ENCODE data around the gene MET. TPM values are rescaled to one million over a fixed set of nuclear protein-coding genes. Genes with fewer than 3 reads are reported as not detected.

The MET gene
- total and polyA plus RNA-seq, 10 of the 15 experiments (the other 5 are each of a cell fraction or from before 2014, with no cell fraction given), result 0.01 to 0.21 TPM; not detected in 8

DNA sequence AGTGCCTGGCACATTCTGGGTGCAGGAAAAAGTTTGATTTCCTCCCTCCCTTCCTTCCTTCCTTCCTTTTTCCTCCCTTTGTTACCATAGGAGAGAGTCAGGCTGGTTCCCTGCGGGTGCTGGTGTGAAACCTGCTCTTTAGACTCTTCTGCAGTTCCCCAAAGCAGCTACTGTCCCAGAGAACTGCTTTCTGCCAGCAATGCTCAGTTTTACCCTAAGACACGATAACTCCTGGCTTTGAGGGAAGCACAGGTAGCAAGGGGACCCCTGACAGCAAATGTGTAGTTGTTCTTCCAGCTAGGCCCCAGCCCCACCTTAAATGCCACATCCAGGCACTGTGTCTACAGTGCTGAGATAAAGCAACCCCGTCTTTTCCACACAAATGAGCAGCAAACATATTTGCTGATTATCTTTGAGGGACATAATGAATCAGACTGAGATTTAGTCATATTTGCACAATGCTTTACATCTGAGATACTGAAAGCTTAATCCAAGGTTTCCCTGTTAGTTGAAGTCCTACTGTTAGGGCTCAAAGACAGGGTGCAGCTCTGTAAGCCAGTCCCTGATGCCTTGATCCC lies 55.5 kb downstream of the MET start (continued):
- TF ChIP-seq, protein P1, sequence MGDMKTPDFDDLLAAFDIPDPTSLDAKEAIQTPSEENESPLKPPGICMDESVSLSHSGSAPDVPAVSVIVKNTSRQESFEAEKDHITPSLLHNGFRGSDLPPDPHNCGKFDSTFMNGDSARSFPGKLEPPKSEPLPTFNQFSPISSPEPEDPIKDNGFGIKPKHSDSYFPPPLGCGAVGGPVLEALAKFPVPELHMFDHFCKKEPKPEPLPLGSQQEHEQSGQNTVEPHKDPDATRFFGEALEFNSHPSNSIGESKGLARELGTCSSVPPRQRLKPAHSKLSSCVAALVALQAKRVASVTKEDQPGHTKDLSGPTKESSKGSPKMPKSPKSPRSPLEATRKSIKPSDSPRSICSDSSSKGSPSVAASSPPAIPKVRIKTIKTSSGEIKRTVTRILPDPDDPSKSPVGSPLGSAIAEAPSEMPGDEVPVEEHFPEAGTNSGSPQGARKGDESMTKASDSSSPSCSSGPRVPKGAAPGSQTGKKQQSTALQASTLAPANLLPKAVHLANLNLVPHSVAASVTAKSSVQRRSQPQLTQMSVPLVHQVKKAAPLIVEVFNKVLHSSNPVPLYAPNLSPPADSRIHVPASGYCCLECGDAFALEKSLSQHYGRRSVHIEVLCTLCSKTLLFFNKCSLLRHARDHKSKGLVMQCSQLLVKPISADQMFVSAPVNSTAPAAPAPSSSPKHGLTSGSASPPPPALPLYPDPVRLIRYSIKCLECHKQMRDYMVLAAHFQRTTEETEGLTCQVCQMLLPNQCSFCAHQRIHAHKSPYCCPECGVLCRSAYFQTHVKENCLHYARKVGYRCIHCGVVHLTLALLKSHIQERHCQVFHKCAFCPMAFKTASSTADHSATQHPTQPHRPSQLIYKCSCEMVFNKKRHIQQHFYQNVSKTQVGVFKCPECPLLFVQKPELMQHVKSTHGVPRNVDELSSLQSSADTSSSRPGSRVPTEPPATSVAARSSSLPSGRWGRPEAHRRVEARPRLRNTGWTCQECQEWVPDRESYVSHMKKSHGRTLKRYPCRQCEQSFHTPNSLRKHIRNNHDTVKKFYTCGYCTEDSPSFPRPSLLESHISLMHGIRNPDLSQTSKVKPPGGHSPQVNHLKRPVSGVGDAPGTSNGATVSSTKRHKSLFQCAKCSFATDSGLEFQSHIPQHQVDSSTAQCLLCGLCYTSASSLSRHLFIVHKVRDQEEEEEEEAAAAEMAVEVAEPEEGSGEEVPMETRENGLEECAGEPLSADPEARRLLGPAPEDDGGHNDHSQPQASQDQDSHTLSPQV (IDR thresholded peaks at IDR 0.05), result no peak
- TF ChIP-seq STAT1 (conservative IDR thresholded peaks at IDR 0.05), result no peak
- no peak for TF ChIP-seq MTA3 (IDR thresholded peaks at IDR 0.05; ENCODE audit: borderline replicate concordance, low read length)
- TF ChIP-seq MTA2 (IDR thresholded peaks at IDR 0.05; ENCODE audit: low read depth), result no peak
- TF ChIP-seq ATF7 (IDR thresholded peaks at IDR 0.05; ENCODE audit: low read depth), result no peak

DNA sequence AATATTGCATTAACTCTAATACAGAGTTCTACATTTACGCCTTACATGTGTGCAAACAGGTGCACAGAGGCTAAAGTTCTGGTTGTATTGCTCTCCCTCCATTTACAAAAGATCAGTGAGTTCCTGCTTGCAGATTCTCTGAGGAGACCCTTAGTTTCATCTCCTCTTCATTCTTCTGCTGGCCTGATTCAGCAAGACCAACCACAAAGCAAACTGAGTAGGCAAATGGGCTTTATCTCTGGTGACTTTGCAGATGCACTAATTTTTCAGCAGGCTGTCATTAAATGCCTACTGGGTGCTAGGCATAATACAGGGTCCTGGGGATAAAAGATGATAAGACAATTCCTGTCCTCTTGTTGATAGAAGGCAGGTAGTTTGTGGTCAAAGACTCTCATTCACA lies 56.4 kb downstream of the MET start:
- no peaks in the 10 kb centered on the region for H4K20me1 ChIP-seq (ENCODE audit: control insufficient read depth, insufficient read depth)
- no peak for TF ChIP-seq ASH2L (IDR thresholded peaks at IDR 0.05; ENCODE audit: borderline replicate concordance, low read depth)
- TF ChIP-seq, protein P2, sequence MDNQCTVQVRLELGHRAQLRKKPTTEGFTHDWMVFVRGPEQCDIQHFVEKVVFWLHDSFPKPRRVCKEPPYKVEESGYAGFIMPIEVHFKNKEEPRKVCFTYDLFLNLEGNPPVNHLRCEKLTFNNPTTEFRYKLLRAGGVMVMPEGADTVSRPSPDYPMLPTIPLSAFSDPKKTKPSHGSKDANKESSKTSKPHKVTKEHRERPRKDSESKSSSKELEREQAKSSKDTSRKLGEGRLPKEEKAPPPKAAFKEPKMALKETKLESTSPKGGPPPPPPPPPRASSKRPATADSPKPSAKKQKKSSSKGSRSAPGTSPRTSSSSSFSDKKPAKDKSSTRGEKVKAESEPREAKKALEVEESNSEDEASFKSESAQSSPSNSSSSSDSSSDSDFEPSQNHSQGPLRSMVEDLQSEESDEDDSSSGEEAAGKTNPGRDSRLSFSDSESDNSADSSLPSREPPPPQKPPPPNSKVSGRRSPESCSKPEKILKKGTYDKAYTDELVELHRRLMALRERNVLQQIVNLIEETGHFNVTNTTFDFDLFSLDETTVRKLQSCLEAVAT (IDR thresholded peaks at IDR 0.05), result no peak
- no peak for TF ChIP-seq LARP7 (IDR thresholded peaks at IDR 0.05)
- no peak for TF ChIP-seq GATAD2B (conservative IDR thresholded peaks at IDR 0.05; ENCODE audit: low read depth)
- TF ChIP-seq, protein P3, sequence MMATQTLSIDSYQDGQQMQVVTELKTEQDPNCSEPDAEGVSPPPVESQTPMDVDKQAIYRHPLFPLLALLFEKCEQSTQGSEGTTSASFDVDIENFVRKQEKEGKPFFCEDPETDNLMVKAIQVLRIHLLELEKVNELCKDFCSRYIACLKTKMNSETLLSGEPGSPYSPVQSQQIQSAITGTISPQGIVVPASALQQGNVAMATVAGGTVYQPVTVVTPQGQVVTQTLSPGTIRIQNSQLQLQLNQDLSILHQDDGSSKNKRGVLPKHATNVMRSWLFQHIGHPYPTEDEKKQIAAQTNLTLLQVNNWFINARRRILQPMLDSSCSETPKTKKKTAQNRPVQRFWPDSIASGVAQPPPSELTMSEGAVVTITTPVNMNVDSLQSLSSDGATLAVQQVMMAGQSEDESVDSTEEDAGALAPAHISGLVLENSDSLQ (IDR thresholded peaks at IDR 0.05), result no peak
- TF ChIP-seq ETV6 (conservative IDR thresholded peaks at IDR 0.05 in 1 of 2, IDR thresholded peaks at IDR 0.05 in 1 of 2; ENCODE audit: borderline replicate concordance in 1 of 2, low read depth in 1 of 2), result no peak
- no peak for TF ChIP-seq MYC (IDR thresholded peaks at IDR 0.05; ENCODE audit: insufficient read depth, insufficient read length, insufficient replicate concordance, low read length, severe bottlenecking)

More for the DNA sequence above, 56.4 kb downstream of the MET start:
- in situ Hi-C loops (cut with MboI) (no loop called here), intact Hi-C loops (cut with micrococcal nuclease; ENCODE audit: unreplicated experiment) (no loop called here)
- BruUV-seq (replicated peaks), result no TSS peak
- Histone ChIP-seq H3K9ac (ENCODE audit: control insufficient read depth, insufficient read depth, low read length) (no peak overlapping the region), H3K4me2 (ENCODE audit: control insufficient read depth, insufficient read depth) (no peak overlapping the region), H3K27ac (ENCODE audit: control insufficient read depth, insufficient read depth) (no peak overlapping the region), H3K36me3 (ENCODE audit: control insufficient read depth in 2 of 2, insufficient read depth in 2 of 2, low read length in 1 of 2) (no peaks in the 10 kb centered on the region), H3K27me3 (replicated peaks in 1 of 2; ENCODE audit: control insufficient read depth in 2 of 2, insufficient read depth in 2 of 2, low read length in 1 of 2) (peaks cover 1 to 10% of the 10 kb centered on the region in 2 experiments; a peak in 3 of 4 replicates), H2AFZ (ENCODE audit: control insufficient read depth, low read depth, low read length) (no peak overlapping the region), H3K79me2 (ENCODE audit: control insufficient read depth, insufficient read depth, low read length) (no peaks in the 10 kb centered on the region), H3K9me3 (replicated peaks; ENCODE audit: control insufficient read depth, insufficient read depth, low read length) (no peaks in the 10 kb centered on the region), H3K4me1 (ENCODE audit: control insufficient read depth, insufficient read depth, low read length) (no peaks in the 10 kb centered on the region), H3K4me3 (no peak overlapping the region)
- ChIA-PET POLR2A (no interaction called here), SMC1A (ENCODE audit: uncharacterized antibody, unreplicated experiment) (no interaction called here), CTCF (no interaction called here), RAD21 (ENCODE audit: unreplicated experiment) (no interaction called here)
- ATAC-seq, result no peak
- no peak for FAIRE-seq
- 62% methylated on average over 1 of the region's 1 CpG for WGBS (ENCODE audit: insufficient coverage, insufficient replicate concordance, low lambda C conversion rate, missing lambda C conversion rate)
- DNase-seq (ENCODE audit: low read depth, low spot score), result no peak
